Sigmoid colon (tissue), 7 donors: ENCODE results near the gene NFIC. TPM values are rescaled to one million over a fixed set of nuclear protein-coding genes. Genes with fewer than 3 reads are reported as not detected.

ENCODE experiments used
- DNase-seq: peaks from one replicate; pipeline ENCODE4 v3.0.0-alpha.2; 2019
- H3K27ac ChIP-seq, 4 donors: fragments of 200-600 bp; sonication (generic); one replicate each; pipeline ENCODE4 v1.5.1; 2016 to 2019; ENCODE audit warnings: mild to moderate bottlenecking in 1 of 4
- H3K27me3 ChIP-seq, 3 donors: fragments of 200-600 bp; sonication (generic); one replicate each; pipeline ENCODE4 v1.5.1; 2019; ENCODE audit warnings: mild to moderate bottlenecking in 1 of 3
- H3K36me3 ChIP-seq, 4 donors: fragments of 200-600 bp; sonication (generic); one replicate each; pipeline ENCODE4 v1.5.1; 2016 to 2019
- H3K4me1 ChIP-seq, 4 donors: fragments of 200-600 bp; sonication (generic); one replicate each; pipeline ENCODE4 v1.5.1; 2017 to 2019
- H3K4me3 ChIP-seq, 4 donors: fragments of 200-600 bp; sonication (generic); one replicate each; pipeline ENCODE4 v1.5.1; 2017 to 2019; ENCODE audit warnings: mild to moderate bottlenecking in 2 of 4, moderate library complexity in 1 of 4
- H3K9me3 ChIP-seq, 4 donors: fragments of 200-600 bp in 3 of 4; sonication (generic) in 3 of 4; one replicate each; pipeline versions ENCODE4 v1.5.1 to v1.6.1; 2013 to 2019
- EP300 ChIP-seq, 4 donors: sonication (generic); formaldehyde crosslinking; IDR thresholded peaks; one replicate each; pipeline ENCODE4 v1.6.1; 2017; ENCODE audit warnings: antibody characterized with exemption in 4 of 4
- POLR2A ChIP-seq, 2 donors: fragments of 450-650 bp; IDR thresholded peaks; one replicate each; pipeline ENCODE4 v1.6.1; 2016; ENCODE audit warnings: antibody characterized with exemption in 2 of 2, mild to moderate bottlenecking in 2 of 2, moderate library complexity in 2 of 2
- POLR2AphosphoS5 ChIP-seq, 4 donors: sonication (generic); formaldehyde crosslinking; IDR thresholded peaks; one replicate each; pipeline ENCODE4 v1.6.1; 2017; ENCODE audit warnings: antibody characterized with exemption in 4 of 4
- WGBS, 2 donors: extraction: QIAGEN DNeasy Blood & Tissue Kit; methylation state at CpG; one replicate each; pipeline ENCODE4 v1.1.7; 2013; 5-methylcytosine and 5-hydroxymethylcytosine counted together
- intact Hi-C: fragments of 100-400 bp; cut with DNase I; formaldehyde crosslinking; loops from one replicate; pipeline ENCODE4 v1.15.1; 2023
- polyA plus RNA-seq, 3 donors: library from polyadenylated mRNA; stranded (reverse); fragments of 200-250 nt; gene quantifications; one replicate each; pipeline ENCODE4 v1.2.3, GENCODE V29; 2013
- total RNA-seq, 4 donors: library from RNA; depleted of rRNA; stranded (reverse); fragments of >200 nt; gene quantifications; one replicate each; pipeline ENCODE4 v1.1.0, GENCODE V29; 2016
- TF ChIP-seq, protein P1 (sequence below), 4 experiments: fragments of 450-650 bp in 3 of 4; fragments of 200-600 bp in 1 of 4; IDR thresholded peaks; one replicate each; pipeline ENCODE4 v1.5.1; 2016 to 2019; ENCODE audit warnings: antibody characterized with exemption in 4 of 4, mild to moderate bottlenecking in 3 of 4, moderate library complexity in 2 of 4
- donor health status: healthy with polysubstance abuse.
- donor health status: Bipolar disorder and iron deficiency.
- donor health status: healthy.

The NFIC gene
- total and polyA plus RNA-seq, 7 donors = 9.0 to 114 (median 63.2) TPM

DNA sequence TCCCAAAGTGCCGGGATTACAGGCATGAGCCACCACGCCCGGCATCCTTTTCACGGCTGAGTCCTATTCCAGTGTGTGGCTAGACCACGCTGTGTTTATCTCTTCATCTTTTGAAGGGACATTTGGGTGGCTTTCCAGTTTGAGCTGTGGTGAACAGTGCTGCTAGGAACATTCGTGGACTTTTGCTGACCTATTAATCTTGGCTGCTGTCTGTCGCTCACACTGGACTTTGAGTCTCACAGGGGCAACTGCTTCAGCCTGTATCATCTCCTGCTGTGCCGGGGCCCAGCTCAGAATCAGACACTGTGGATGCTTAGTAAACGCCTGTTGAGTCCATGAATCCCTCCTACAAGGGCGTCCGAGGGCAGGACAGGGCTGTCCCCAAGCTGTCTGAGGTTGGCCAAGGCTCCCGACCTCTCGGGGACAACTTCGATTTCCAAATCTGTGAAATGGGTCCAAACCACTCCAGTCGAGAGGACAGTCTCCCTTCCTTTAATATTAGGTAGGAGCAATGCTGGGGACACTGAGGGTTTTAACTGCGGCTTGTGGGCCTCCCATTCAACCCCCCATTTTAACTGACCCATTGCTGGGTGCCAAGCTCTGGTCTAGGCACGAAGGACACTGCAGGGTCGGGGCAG, 65.5 kb downstream of the NFIC start:
- Histone ChIP-seq H3K4me1 (peaks cover 0 to 85% (median 77%) of the 10 kb centered on the region in 4 donors), H3K9me3 (no peaks in the 10 kb centered on the region), H3K4me3 (no peak overlapping the region), H3K36me3 (peaks cover 19 to 46% (median 33%) of the 10 kb centered on the region in 4 donors), H3K27me3 (no peaks in the 10 kb centered on the region), H3K27ac (peak overlapping the region; percentile 83 to 97 (median 92))
- no peak for DNase-seq
- 92% methylated on average over 18 of the region's 18 CpGs for WGBS, 2 donors
- intact Hi-C loops = loop anchor here (2.0 to 5.0 kb wide), 2 partner anchors 19 to 35 kb away; no protein-coding TSS in a partner anchor
- TF ChIP-seq POLR2A (IDR thresholded peaks at IDR 0.05) (no peak), POLR2AphosphoS5 (IDR thresholded peaks at IDR 0.05) (no peak), EP300 (IDR thresholded peaks at IDR 0.05) (no peak)
- TF ChIP-seq, protein P1, sequence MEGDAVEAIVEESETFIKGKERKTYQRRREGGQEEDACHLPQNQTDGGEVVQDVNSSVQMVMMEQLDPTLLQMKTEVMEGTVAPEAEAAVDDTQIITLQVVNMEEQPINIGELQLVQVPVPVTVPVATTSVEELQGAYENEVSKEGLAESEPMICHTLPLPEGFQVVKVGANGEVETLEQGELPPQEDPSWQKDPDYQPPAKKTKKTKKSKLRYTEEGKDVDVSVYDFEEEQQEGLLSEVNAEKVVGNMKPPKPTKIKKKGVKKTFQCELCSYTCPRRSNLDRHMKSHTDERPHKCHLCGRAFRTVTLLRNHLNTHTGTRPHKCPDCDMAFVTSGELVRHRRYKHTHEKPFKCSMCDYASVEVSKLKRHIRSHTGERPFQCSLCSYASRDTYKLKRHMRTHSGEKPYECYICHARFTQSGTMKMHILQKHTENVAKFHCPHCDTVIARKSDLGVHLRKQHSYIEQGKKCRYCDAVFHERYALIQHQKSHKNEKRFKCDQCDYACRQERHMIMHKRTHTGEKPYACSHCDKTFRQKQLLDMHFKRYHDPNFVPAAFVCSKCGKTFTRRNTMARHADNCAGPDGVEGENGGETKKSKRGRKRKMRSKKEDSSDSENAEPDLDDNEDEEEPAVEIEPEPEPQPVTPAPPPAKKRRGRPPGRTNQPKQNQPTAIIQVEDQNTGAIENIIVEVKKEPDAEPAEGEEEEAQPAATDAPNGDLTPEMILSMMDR (IDR thresholded peaks at IDR 0.05) = no peak

DNA sequence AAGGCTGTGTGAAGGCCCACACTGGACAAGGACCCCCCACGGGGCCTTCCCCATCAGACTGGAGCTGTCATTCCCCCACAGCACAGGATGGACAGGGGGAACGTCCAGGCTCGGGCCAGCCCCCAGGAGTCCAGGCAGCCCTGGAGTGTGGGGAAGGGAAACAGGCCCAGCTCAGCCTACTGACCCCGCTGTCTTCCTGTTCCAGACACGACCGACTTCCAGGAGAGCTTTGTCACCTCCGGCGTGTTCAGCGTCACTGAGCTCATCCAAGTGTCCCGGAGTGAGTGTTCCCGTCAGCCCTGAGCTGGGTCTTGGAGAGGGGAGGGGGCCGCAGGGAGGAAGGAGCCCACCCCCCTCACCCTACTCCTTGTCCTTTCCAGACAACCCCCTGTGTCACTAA, 66.9 kb downstream of the NFIC start:
- intact Hi-C loops = loop anchor here (5.0 kb wide), 1 partner anchor 34 kb away; no protein-coding TSS in a partner anchor
- no peak overlapping the region for H3K4me3 ChIP-seq
- no peaks in the 10 kb centered on the region for H3K9me3 ChIP-seq
- no peaks in the 10 kb centered on the region for H3K27me3 ChIP-seq
- H3K36me3 ChIP-seq = peaks cover 23 to 56% (median 41%) of the 10 kb centered on the region in 4 donors
- H3K4me1 ChIP-seq = peaks cover 0 to 73% (median 66%) of the 10 kb centered on the region in 4 donors
- 84 to 91% methylated on average over 12 of the region's 12 CpGs for WGBS, 2 donors
- TF ChIP-seq POLR2A (IDR thresholded peaks at IDR 0.05) (no peak), POLR2AphosphoS5 (IDR thresholded peaks at IDR 0.05) (peak in 1 of 4 donors; percentile 18)
- H3K27ac ChIP-seq = peak overlapping the region; percentile 83 to 97 (median 92)
- DNase-seq = no peak

DNA sequence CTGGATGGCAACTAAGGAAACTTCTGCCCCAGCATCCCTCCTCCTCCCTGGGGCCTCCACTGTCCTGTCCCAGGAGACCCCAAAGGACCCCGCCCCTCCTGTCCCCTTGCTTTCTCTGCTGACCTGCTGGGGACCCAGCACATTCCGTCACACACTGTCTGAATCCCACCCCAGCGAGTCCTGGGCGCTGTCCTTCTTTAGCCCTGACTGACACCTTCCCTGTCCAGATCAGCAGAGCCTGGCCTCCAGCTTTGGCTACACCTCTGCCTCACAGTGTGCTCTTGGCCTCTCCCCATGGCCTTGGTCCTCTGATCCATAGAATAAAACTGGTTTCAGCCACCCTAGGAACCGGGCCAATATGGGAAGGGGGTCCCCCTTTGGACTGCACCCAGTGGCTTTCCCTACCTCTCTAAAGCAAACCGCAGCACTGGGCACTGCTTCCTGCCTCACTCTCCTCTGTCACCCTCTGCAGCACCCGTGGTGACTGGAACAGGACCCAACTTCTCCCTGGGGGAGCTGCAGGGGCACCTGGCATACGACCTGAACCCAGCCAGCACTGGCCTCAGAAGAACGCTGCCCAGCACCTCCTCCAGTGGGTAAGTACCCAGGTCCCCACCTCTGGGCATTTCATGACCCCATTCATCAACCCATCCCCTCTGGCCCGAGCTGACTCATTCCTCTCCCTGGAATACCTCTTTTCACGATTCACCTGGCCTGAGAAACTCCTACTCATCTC, 67.6 kb downstream of the NFIC start:
- Histone ChIP-seq H3K9me3 (no peaks in the 10 kb centered on the region), H3K27ac (peak overlapping the region; percentile 83 to 97 (median 92)), H3K27me3 (no peaks in the 10 kb centered on the region), H3K4me1 (peaks cover 0 to 67% (median 59%) of the 10 kb centered on the region in 4 donors), H3K4me3 (no peak overlapping the region), H3K36me3 (peaks cover 23 to 63% (median 46%) of the 10 kb centered on the region in 4 donors)
- WGBS, 2 donors = 91 to 94% methylated on average over 11 of the region's 11 CpGs
- TF ChIP-seq EP300 (IDR thresholded peaks at IDR 0.05) (no peak), POLR2A (IDR thresholded peaks at IDR 0.05) (no peak), POLR2AphosphoS5 (IDR thresholded peaks at IDR 0.05) (no peak)
- TF ChIP-seq, protein P1 (IDR thresholded peaks at IDR 0.05) = no peak
- intact Hi-C loops = loop anchor here (5.0 kb wide), 1 partner anchor 33 kb away; no protein-coding TSS in a partner anchor
- DNase-seq = no peak

DNA sequence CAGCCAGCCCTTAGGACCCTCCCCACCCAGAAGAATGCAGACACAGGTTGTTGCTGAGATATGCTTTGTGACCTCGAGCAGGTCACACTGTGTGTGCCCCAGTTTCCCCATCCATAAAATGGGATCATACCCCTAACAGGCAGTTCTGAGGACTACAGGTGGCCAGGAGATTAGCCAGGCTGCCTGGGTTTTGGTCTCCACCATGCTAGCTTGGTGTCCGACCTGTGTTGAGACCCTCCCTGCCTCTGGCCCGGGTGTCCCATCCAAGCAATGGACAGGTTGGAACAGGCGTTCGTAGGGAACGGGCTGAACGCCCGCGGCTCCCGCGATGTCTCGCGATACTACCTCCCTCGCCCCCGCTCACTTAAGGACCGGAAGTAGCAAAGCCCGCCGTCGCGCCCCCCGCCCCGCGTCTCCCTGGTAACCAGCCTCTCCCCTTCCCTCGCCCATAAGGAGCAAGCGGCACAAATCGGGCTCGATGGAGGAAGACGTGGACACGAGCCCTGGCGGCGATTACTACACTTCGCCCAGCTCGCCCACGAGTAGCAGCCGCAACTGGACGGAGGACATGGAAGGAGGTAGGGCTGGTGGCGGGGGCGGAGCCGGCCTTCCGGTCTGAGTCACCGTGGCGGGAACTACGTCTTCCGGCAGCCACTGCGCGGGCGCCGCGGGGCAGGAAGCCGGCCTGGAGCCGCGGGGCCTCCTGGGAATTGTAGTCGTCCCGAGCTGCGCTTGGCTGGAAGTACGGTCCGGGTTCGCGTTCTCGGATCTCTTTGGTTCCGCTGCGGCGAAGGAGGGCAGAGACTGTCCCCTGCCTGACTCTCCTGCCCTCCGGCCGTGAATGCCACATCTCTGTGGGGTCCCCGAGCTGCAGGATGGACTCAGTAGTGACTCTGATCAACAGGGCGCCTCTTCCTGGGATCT, 68.5 kb downstream of the NFIC start:
- intact Hi-C loops = loop anchor here (5.0 kb wide), 1 partner anchor 32 kb away; no protein-coding TSS in a partner anchor
- H3K4me1 ChIP-seq = peaks cover 0 to 61% (median 54%) of the 10 kb centered on the region in 4 donors
- peak overlapping the region; percentile 83 to 97 (median 92) for H3K27ac ChIP-seq
- H3K27me3 ChIP-seq = no peaks in the 10 kb centered on the region
- TF ChIP-seq POLR2A (IDR thresholded peaks at IDR 0.05) (no peak), EP300 (IDR thresholded peaks at IDR 0.05) (peak in 1 of 4 donors; percentile 35), POLR2AphosphoS5 (IDR thresholded peaks at IDR 0.05) (peak; percentile 52 to 80 (median 67))
- TF ChIP-seq, protein P1 (IDR thresholded peaks at IDR 0.05) = no peak
- H3K4me3 ChIP-seq = peak overlapping the region; percentile 20 to 48 (median 38)
- peaks cover 23 to 65% (median 47%) of the 10 kb centered on the region in 4 donors for H3K36me3 ChIP-seq
- no peaks in the 10 kb centered on the region for H3K9me3 ChIP-seq
- 4 to 5% methylated on average over 67 of the region's 67 CpGs for WGBS, 2 donors
- DNase-seq = peak; percentile 98
